ENCODE results near the gene ROBO2. TPM values are rescaled to one million over a fixed set of nuclear protein-coding genes. Genes with fewer than 3 reads are reported as not detected.

The ROBO2 gene
- total and polyA plus RNA-seq, 2 experiments from 2014 or later, result 1.2 to 14.3 TPM

- H3K36me3 ChIP-seq (replicated peaks; ENCODE audit: insufficient read depth, low read depth), result no peaks in the 10 kb centered on the region
- H3K79me2 ChIP-seq, result no peaks in the 10 kb centered on the region
- no peak overlapping the region for H3K4me3 ChIP-seq
- no peaks in the 10 kb centered on the region for H3K9me3 ChIP-seq (ENCODE audit: low read depth)
- no peaks in the 10 kb centered on the region for H3K9me2 ChIP-seq (replicated peaks; ENCODE audit: insufficient read depth)
- H3K4me2 ChIP-seq, result no peak overlapping the region
- no peaks in the 10 kb centered on the region for H3K27me3 ChIP-seq
- no peaks in the 10 kb centered on the region for H4K20me1 ChIP-seq (ENCODE audit: insufficient read depth, poor library complexity, severe bottlenecking)
- TF ChIP-seq EZH2 (IDR thresholded peaks at IDR 0.05; ENCODE audit: borderline replicate concordance) (no peak), EZH2phosphoT487 (IDR thresholded peaks at IDR 0.05; ENCODE audit: low read depth, severe bottlenecking, unreplicated experiment) (no peak), CTCF (IDR thresholded peaks at IDR 0.05; ENCODE audit: poor library complexity) (no peak)
- H3K4me1 ChIP-seq (ENCODE audit: insufficient read depth), result no peaks in the 10 kb centered on the region
- no peak overlapping the region for H3K27ac ChIP-seq
- H2AFZ ChIP-seq, result no peak overlapping the region
- DNase-seq (ENCODE audit: low spot score), result no peak
- 91% methylated on average over 3 of the region's 3 CpGs for WGBS (ENCODE audit: low lambda C conversion rate, missing lambda C conversion rate)
Observed at GRCh38 chr3:77536038-77536775, 496.3 kb downstream of the ROBO2 start.

GRCh38 chr3:77539014-77539413 is 499.1 kb downstream of the ROBO2 start:
- H4K20me1 ChIP-seq (ENCODE audit: insufficient read depth, poor library complexity, severe bottlenecking), result no peaks in the 10 kb centered on the region
- H3K36me3 ChIP-seq (replicated peaks; ENCODE audit: insufficient read depth, low read depth), result no peaks in the 10 kb centered on the region
- DNase-seq (ENCODE audit: low spot score), result no peak
- H3K9me2 ChIP-seq (replicated peaks; ENCODE audit: insufficient read depth), result no peaks in the 10 kb centered on the region
- 83% methylated on average over 11 of the region's 11 CpGs for WGBS (ENCODE audit: low lambda C conversion rate, missing lambda C conversion rate)
- H3K27me3 ChIP-seq, result no peaks in the 10 kb centered on the region
- no peaks in the 10 kb centered on the region for H3K79me2 ChIP-seq
- H3K27ac ChIP-seq, result no peak overlapping the region
- no peak overlapping the region for H3K4me3 ChIP-seq
- H2AFZ ChIP-seq, result no peak overlapping the region
- no peaks in the 10 kb centered on the region for H3K4me1 ChIP-seq (ENCODE audit: insufficient read depth)
- TF ChIP-seq CTCF (IDR thresholded peaks at IDR 0.05; ENCODE audit: poor library complexity), result no peak
- no peak for TF ChIP-seq EZH2phosphoT487 (IDR thresholded peaks at IDR 0.05; ENCODE audit: low read depth, severe bottlenecking, unreplicated experiment)
- TF ChIP-seq EZH2 (IDR thresholded peaks at IDR 0.05; ENCODE audit: borderline replicate concordance), result no peak
- H3K9me3 ChIP-seq (ENCODE audit: low read depth), result no peaks in the 10 kb centered on the region
- no peak overlapping the region for H3K4me2 ChIP-seq

DNA sequence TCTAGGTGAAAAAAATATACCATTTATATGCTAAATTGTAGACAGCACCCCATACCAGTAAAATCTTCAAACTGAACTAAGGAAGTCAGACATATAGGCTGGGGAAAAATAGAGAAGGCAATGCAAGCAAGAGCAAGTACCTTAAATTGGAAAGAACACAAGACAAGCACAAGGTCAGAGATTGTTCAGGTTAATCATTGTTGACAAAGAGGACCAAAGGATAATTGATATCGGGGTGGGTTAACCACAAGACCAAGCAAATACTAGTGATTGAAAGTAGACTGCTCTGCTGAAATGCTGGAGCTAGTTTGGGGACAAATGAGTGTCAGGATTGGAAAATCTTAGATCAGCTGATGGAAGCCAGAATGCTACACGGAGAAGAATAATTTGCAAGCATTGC is 499.8 kb downstream of the ROBO2 start:
- WGBS (ENCODE audit: low lambda C conversion rate, missing lambda C conversion rate), result 47% methylated on average over 2 of the region's 2 CpGs
- TF ChIP-seq EZH2 (IDR thresholded peaks at IDR 0.05; ENCODE audit: borderline replicate concordance), result no peak
- no peak for TF ChIP-seq CTCF (IDR thresholded peaks at IDR 0.05; ENCODE audit: poor library complexity)
- no peak for TF ChIP-seq EZH2phosphoT487 (IDR thresholded peaks at IDR 0.05; ENCODE audit: low read depth, severe bottlenecking, unreplicated experiment)
- Histone ChIP-seq H3K4me3 (no peak overlapping the region), H3K79me2 (no peaks in the 10 kb centered on the region), H4K20me1 (ENCODE audit: insufficient read depth, poor library complexity, severe bottlenecking) (no peaks in the 10 kb centered on the region), H3K4me2 (no peak overlapping the region), H3K4me1 (ENCODE audit: insufficient read depth) (no peaks in the 10 kb centered on the region), H3K9me2 (replicated peaks; ENCODE audit: insufficient read depth) (no peaks in the 10 kb centered on the region), H2AFZ (no peak overlapping the region), H3K27ac (no peak overlapping the region), H3K9me3 (ENCODE audit: low read depth) (no peaks in the 10 kb centered on the region), H3K36me3 (replicated peaks; ENCODE audit: insufficient read depth, low read depth) (no peaks in the 10 kb centered on the region), H3K27me3 (no peaks in the 10 kb centered on the region)
- DNase-seq (ENCODE audit: low spot score), result no peak

Data from hepatocyte (in vitro differentiated cells).